Endothelial cell of umbilical vein (primary cell): ENCODE measurements around the gene APOBEC4. TPM values are rescaled to one million over a fixed set of nuclear protein-coding genes. Genes with fewer than 3 reads are reported as not detected.

Experiments
- BruUV-seq: library from RNA; stranded (reverse); fragments of 400-500 nt; replicated peaks from 2 replicates; lab custom pipeline; 2021; lab: Mats Ljungman, UMichigan
- CTCF ChIA-PET: fragments of 300-600, 350-600 bp; sonication (Branson Sonifier 250); formaldehyde crosslinking; loops from one replicate; lab custom pipeline; 2021; ENCODE audit warnings: antibody characterized with exemption, inconsistent platforms; lab: Charles Lee
- POLR2A ChIA-PET: fragments of 300-600, 350-600 bp; sonication (Branson Sonifier 250); formaldehyde crosslinking; loops from one replicate; lab custom pipeline; 2021; ENCODE audit warnings: antibody characterized with exemption, inconsistent platforms; lab: Charles Lee
- DNase-seq: peaks from one replicate; pipeline ENCODE4 v3.0.0-alpha.2; 2011; ENCODE audit warnings: low read depth, low spot score
- FAIRE-seq: peaks from 2 replicates; lab custom pipeline; 2011; peaks lifted over from hg19 to GRCh38; lab: Jason Lieb, UNC
- H2AFZ ChIP-seq: 2 replicates; pipeline ENCODE4 v1.6.0; 2012; ENCODE audit warnings: low read depth, low read length, control low read depth, inconsistent platforms
- H3K27ac ChIP-seq: 2 replicates; pipeline ENCODE4 v1.5.1; 2011; ENCODE audit warnings: low read depth, mild to moderate bottlenecking, control low read depth, low read length, moderate library complexity; ENCODE audit not compliant: insufficient read depth
- H3K27me3 ChIP-seq, 2 experiments: 2 replicates each; pipeline versions ENCODE4 v1.6.0 to v1.6.1; 2011; ENCODE audit warnings: low read length in 2 of 2, mixed read lengths in 1 of 2; ENCODE audit not compliant: control insufficient read depth in 2 of 2, insufficient read depth in 2 of 2
- H3K36me3 ChIP-seq, 2 experiments: 2 replicates in 1 of 2; 3 replicates in 1 of 2; pipeline ENCODE4 v1.5.1; 2011; ENCODE audit warnings: low read length in 2 of 2, mild to moderate bottlenecking in 1 of 2, moderate library complexity in 1 of 2; ENCODE audit not compliant: control insufficient read depth in 2 of 2, insufficient read depth in 2 of 2; ENCODE audit errors: extremely low read depth in 1 of 2
- H3K4me1 ChIP-seq: 3 replicates; pipeline ENCODE4 v1.5.1; 2011; ENCODE audit warnings: mild to moderate bottlenecking, low read length; ENCODE audit not compliant: control insufficient read depth, insufficient read depth; ENCODE audit errors: extremely low read depth
- H3K4me2 ChIP-seq: 2 replicates; pipeline ENCODE4 v1.6.1; 2011; ENCODE audit warnings: low read length, control low read depth, mixed read lengths; ENCODE audit not compliant: insufficient read depth
- H3K4me3 ChIP-seq, 3 experiments: fragments of 200-600 bp in 1 of 3; sonication (generic), shearing (Covaris generic) in 1 of 3; replicated peaks in 1 of 3; 2 replicates each; pipeline ENCODE4 v1.5.1; 2011 to 2016; ENCODE audit warnings: control low read depth in 3 of 3, low read length in 3 of 3, mild to moderate bottlenecking in 2 of 3, inconsistent platforms in 1 of 3, low read depth in 1 of 3, moderate library complexity in 1 of 3; ENCODE audit not compliant: insufficient read depth in 1 of 3
- H3K79me2 ChIP-seq: 2 replicates; pipeline ENCODE4 v1.6.0; 2012; ENCODE audit warnings: low read length, inconsistent platforms; ENCODE audit not compliant: control insufficient read depth, insufficient read depth
- H3K9ac ChIP-seq: replicated peaks from 2 replicates; pipeline ENCODE3; 2011; ENCODE audit warnings: low read length, control low read depth; ENCODE audit not compliant: insufficient read depth; ENCODE audit errors: extremely low read depth
- H3K9me1 ChIP-seq: replicated peaks from 3 replicates; pipeline ENCODE4 v1.6.0; 2011; ENCODE audit warnings: mild to moderate bottlenecking, low read length; ENCODE audit not compliant: control insufficient read depth, insufficient read depth; ENCODE audit errors: extremely low read depth
- H3K9me3 ChIP-seq: replicated peaks from 2 replicates; pipeline ENCODE4 v1.5.1; 2012; ENCODE audit warnings: low read length, inconsistent platforms; ENCODE audit not compliant: control insufficient read depth, insufficient read depth
- H4K20me1 ChIP-seq: replicated peaks from 2 replicates; pipeline ENCODE3; 2011; ENCODE audit warnings: mild to moderate bottlenecking, low read length; ENCODE audit not compliant: control insufficient read depth, insufficient read depth; ENCODE audit errors: extremely low read depth
- CTCF ChIP-seq, 2 donors: IDR thresholded peaks; 1 replicate in 1 of 2; 2 replicates in 1 of 2; pipeline ENCODE4 v1.5.1; 2011; ENCODE audit warnings: low read length in 2 of 2, mild to moderate bottlenecking in 2 of 2, moderate library complexity in 2 of 2, control low read depth in 1 of 2, inconsistent platforms in 1 of 2, low read depth in 1 of 2; ENCODE audit not compliant: insufficient read depth in 1 of 2; ENCODE audit errors: extremely low read depth in 1 of 2
- JUN ChIP-seq: IDR thresholded peaks from 2 replicates; pipeline ENCODE4 v1.6.1; 2011; ENCODE audit warnings: borderline replicate concordance, low read depth; ENCODE audit not compliant: insufficient read length, insufficient read depth
- MAX ChIP-seq: IDR thresholded peaks from 2 replicates; pipeline ENCODE4 v1.6.1; 2011; ENCODE audit not compliant: insufficient read depth, insufficient read length
- MYC ChIP-seq: IDR thresholded peaks from one replicate; pipeline ENCODE4 v1.6.1; 2011; ENCODE audit warnings: mild to moderate bottlenecking, low read depth, low read length
- POLR2A ChIP-seq: IDR thresholded peaks from 2 replicates; pipeline ENCODE4 v1.6.1; 2012; ENCODE audit warnings: low read depth, mild to moderate bottlenecking, control low read depth, low read length
- POLR2AphosphoS5 ChIP-seq: IDR thresholded peaks from 2 replicates; pipeline ENCODE4 v1.6.1; 2012; ENCODE audit warnings: low read depth, mild to moderate bottlenecking, control low read depth, low read length, moderate library complexity; ENCODE audit not compliant: insufficient read depth
- dilution Hi-C: fragments of 300-500 bp; cut with MboI; formaldehyde crosslinking; loops from one replicate; pipeline ENCODE4 v1.15.0; 2019; ENCODE audit warnings: low sequenced_read_pairs; ENCODE audit not compliant: extremely low pct_ligation_motif_present
- intact Hi-C: fragments of 100-400 bp; cut with micrococcal nuclease; formaldehyde crosslinking; loops from one replicate; pipeline ENCODE4 v1.10.0; 2022
- polyA plus RNA-seq, 4 experiments: library from polyadenylated mRNA; depleted of rRNA in 3 of 4; stranded (reverse) in 3 of 4; unstranded in 1 of 4; fragments of >200 nt; gene quantifications; 2 replicates each; pipeline versions ENCODE4 v1.2.1 to v1.2.3, GENCODE V29; 2011 to 2012; ENCODE audit warnings: missing spikeins in 1 of 4
- total RNA-seq: library from RNA; stranded (reverse); gene quantifications from 2 replicates; pipeline ENCODE4 v1.2.3, GENCODE V29; 2021

APOBEC4 gene
- total and polyA plus RNA-seq, 2 donors (not counting 3 experiments of a cell fraction or from before 2014, with no cell fraction given) = not detected

- ChIA-PET CTCF (interaction anchor here (0.6 to 6.2 kb wide), 8 partner anchors 20 to 569 kb away, joined by 3 to 307 read pairs (median 6); partner anchors contain the start of gene TSEN15), POLR2A (no interaction called here)
- Histone ChIP-seq H3K9me1 (no peaks in the 10 kb centered on the region), H3K27me3 (no peaks in the 10 kb centered on the region), H3K4me1 (peaks cover 27% of the 10 kb centered on the region), H3K36me3 (no peaks in the 10 kb centered on the region), H3K4me2 (no peak overlapping the region), H3K27ac (no peak overlapping the region), H4K20me1 (no peaks in the 10 kb centered on the region), H3K79me2 (no peaks in the 10 kb centered on the region), H3K4me3 (no peak overlapping the region), H3K9me3 (no peaks in the 10 kb centered on the region), H2AFZ (no peak overlapping the region), H3K9ac (no peak overlapping the region)
- no peak for FAIRE-seq
- intact Hi-C loops = loop anchor here (2.0 kb wide), 2 partner anchors 151 to 569 kb away; partner anchors contain the start of gene RGL1
- no TSS peak for BruUV-seq
- dilution Hi-C loops = no loop called here
- TF ChIP-seq MAX = no peak
- DNase-seq = no peak
Observed at GRCh38 chr1:183653876-183654451, 848 bp upstream of the APOBEC4 start.

DNA sequence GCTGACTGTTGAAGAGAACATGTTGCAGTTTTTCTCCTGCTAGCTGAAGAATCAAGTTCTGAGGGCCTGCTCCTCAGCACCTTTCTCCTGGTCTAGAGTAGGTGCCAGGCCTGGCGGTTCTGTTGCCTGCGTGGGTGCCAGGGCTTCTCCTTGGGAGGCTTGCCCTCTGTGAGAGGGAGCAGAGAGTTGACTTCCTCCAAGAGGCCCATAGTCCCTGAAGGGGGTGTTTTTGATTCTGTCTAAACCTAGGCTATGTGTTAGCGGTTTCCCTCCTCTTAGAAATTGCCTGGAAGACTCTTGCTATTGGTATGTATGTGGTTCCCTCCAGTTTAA is 312 bp upstream of the APOBEC4 start:
- dilution Hi-C loops = no loop called here
- intact Hi-C loops = no loop called here
- H3K36me3 ChIP-seq = no peaks in the 10 kb centered on the region
- H3K9me3 ChIP-seq = no peaks in the 10 kb centered on the region
- no peaks in the 10 kb centered on the region for H3K9me1 ChIP-seq
- TF ChIP-seq JUN (no peak), MYC (no peak), MAX (no peak), POLR2A (no peak), POLR2AphosphoS5 (no peak), CTCF (IDR thresholded peaks at IDR 0.05; ENCODE audit: extremely low read depth in 1 of 2, insufficient read depth in 1 of 2, low read depth in 1 of 2, low read length in 2 of 2) (no peak)
- no peak overlapping the region for H3K4me2 ChIP-seq
- H3K4me1 ChIP-seq = peaks cover 27% of the 10 kb centered on the region
- POLR2A ChIA-PET = no interaction called here
- CTCF ChIA-PET = interaction anchor here (1.2 to 6.2 kb wide), 4 partner anchors 20 to 262 kb away, joined by 3 to 307 read pairs (median 47); no protein-coding TSS in a partner anchor
- FAIRE-seq = no peak
- H3K9ac ChIP-seq = no peak overlapping the region
- H4K20me1 ChIP-seq = no peaks in the 10 kb centered on the region
- no peak overlapping the region for H2AFZ ChIP-seq
- no peak overlapping the region for H3K27ac ChIP-seq
- no peaks in the 10 kb centered on the region for H3K79me2 ChIP-seq
- H3K4me3 ChIP-seq = no peak overlapping the region
- no peak for DNase-seq
- no TSS peak for BruUV-seq
- no peaks in the 10 kb centered on the region for H3K27me3 ChIP-seq
